ENCODE measurements around the gene CLTB. TPM values are rescaled to one million over a fixed set of nuclear protein-coding genes. Genes with fewer than 3 reads are reported as not detected.

CLTB gene
- total RNA-seq, 4 donors from 2014 or later, result 183 to 233 (median 197) TPM

GRCh38 chr5:176360894-176361436 is 55.4 kb downstream of the CLTB start:
- WGBS, 2 donors, result 2 to 3% methylated on average over 26 to 27 of the region's 27 CpGs
- DNase-seq (ENCODE audit: low spot score in 2 of 2), result peak in 1 of 2 donors; percentile 9
- TF ChIP-seq POLR2A (IDR thresholded peaks at IDR 0.05) (no peak), CTCF (IDR thresholded peaks at IDR 0.05) (no peak), EP300 (IDR thresholded peaks at IDR 0.05) (no peak)

GRCh38 chr5:176359658-176360057 is 56.7 kb downstream of the CLTB start:
- Histone ChIP-seq H3K27ac (no peak overlapping the region), H3K4me1 (peaks cover 0 to 37% (median 12%) of the 10 kb centered on the region in 4 donors), H3K36me3 (peaks cover 0 to 39% (median under 1%) of the 10 kb centered on the region in 3 donors), H3K9me3 (no peaks in the 10 kb centered on the region), H3K27me3 (no peaks in the 10 kb centered on the region), H3K4me3 (no peak overlapping the region)
- TF ChIP-seq POLR2A (IDR thresholded peaks at IDR 0.05) (no peak), CTCF (IDR thresholded peaks at IDR 0.05) (no peak), EP300 (IDR thresholded peaks at IDR 0.05) (no peak)
- DNase-seq (ENCODE audit: low spot score in 2 of 2), result no peak
- WGBS, 2 donors, result 61 to 68% methylated on average over 4 of the region's 4 CpGs

More at GRCh38 chr5:176360894-176361436, 55.4 kb downstream of the CLTB start:
- Histone ChIP-seq H3K4me3 (peak overlapping the region; percentile 65 to 99 (median 78)), H3K4me1 (peaks cover 0 to 41% (median 14%) of the 10 kb centered on the region in 4 donors), H3K27me3 (no peaks in the 10 kb centered on the region), H3K9me3 (no peaks in the 10 kb centered on the region), H3K27ac (peak overlapping the region; percentile 22 to 89 (median 82)), H3K36me3 (peaks cover 0 to 31% (median 0%) of the 10 kb centered on the region in 3 donors)

- WGBS, 2 donors, result 84 to 85% methylated on average over 3 of the region's 3 CpGs
- H3K36me3 ChIP-seq, result peaks cover 0 to 73% (median 20%) of the 10 kb centered on the region in 3 donors
Observed at GRCh38 chr5:176356179-176356566, 60.2 kb downstream of the CLTB start.

GRCh38 chr5:176355400-176356178 is 60.8 kb downstream of the CLTB start:
- Histone ChIP-seq H3K36me3 (peaks cover 0 to 79% (median 20%) of the 10 kb centered on the region in 3 donors), H3K27ac (no peak overlapping the region), H3K4me1 (peaks cover 0 to 29% (median 6%) of the 10 kb centered on the region in 4 donors), H3K9me3 (no peaks in the 10 kb centered on the region), H3K27me3 (no peaks in the 10 kb centered on the region), H3K4me3 (no peak overlapping the region)
- whole genome bisulfite sequencing, 2 donors, result 89 to 92% methylated on average over 16 of the region's 16 CpGs
- no peak for DNase-seq (ENCODE audit: low spot score in 2 of 2)
- TF ChIP-seq POLR2A (IDR thresholded peaks at IDR 0.05), result no peak
- no peak for TF ChIP-seq CTCF (IDR thresholded peaks at IDR 0.05)
- TF ChIP-seq EP300 (IDR thresholded peaks at IDR 0.05), result no peak

More at GRCh38 chr5:176356179-176356566, 60.2 kb downstream of the CLTB start:
- no peak for DNase-seq (ENCODE audit: low spot score in 2 of 2)
- TF ChIP-seq EP300 (IDR thresholded peaks at IDR 0.05) (no peak), POLR2A (IDR thresholded peaks at IDR 0.05) (no peak), CTCF (IDR thresholded peaks at IDR 0.05) (no peak)
- H3K27ac ChIP-seq, result no peak overlapping the region
- peaks cover 0 to 32% (median 10%) of the 10 kb centered on the region in 4 donors for H3K4me1 ChIP-seq
- H3K27me3 ChIP-seq, result no peaks in the 10 kb centered on the region
- H3K9me3 ChIP-seq, result no peaks in the 10 kb centered on the region
- H3K4me3 ChIP-seq, result no peak overlapping the region

- no peaks in the 10 kb centered on the region for H3K9me3 ChIP-seq
- 87 to 95% methylated on average over 4 of the region's 4 CpGs for WGBS, 2 donors
- H3K4me3 ChIP-seq, result no peak overlapping the region
Observed at GRCh38 chr5:176353533-176353932, 62.8 kb downstream of the CLTB start.

More at GRCh38 chr5:176353533-176353932, 62.8 kb downstream of the CLTB start:
- Histone ChIP-seq H3K27me3 (no peaks in the 10 kb centered on the region), H3K36me3 (peaks cover 0 to 92% (median 20%) of the 10 kb centered on the region in 3 donors), H3K27ac (no peak overlapping the region), H3K4me1 (peaks cover 0 to 12% (median 0%) of the 10 kb centered on the region in 4 donors)
- no peak for TF ChIP-seq EP300 (IDR thresholded peaks at IDR 0.05)
- TF ChIP-seq POLR2A (IDR thresholded peaks at IDR 0.05), result no peak
- no peak for TF ChIP-seq CTCF (IDR thresholded peaks at IDR 0.05)
- DNase-seq (ENCODE audit: low spot score in 2 of 2), result no peak

Data from tibial nerve (tissue), 4 donors.